Mammary epithelial cell (primary cell): ENCODE results near the gene SH3BP2.

Experiments
- CTCF ChIP-seq, 2 donors: IDR thresholded peaks in 1 of 2; conservative IDR thresholded peaks in 1 of 2; 2 replicates each; pipeline ENCODE4 v1.5.1; 2011 to 2012; ENCODE audit warnings: inconsistent platforms in 2 of 2, low read length in 2 of 2, mild to moderate bottlenecking in 2 of 2, control low read depth in 1 of 2, low read depth in 1 of 2; ENCODE audit not compliant: insufficient read depth in 1 of 2; ENCODE audit errors: extremely low read depth in 1 of 2
- EZH2 ChIP-seq: IDR thresholded peaks from 2 replicates; pipeline ENCODE4 v1.6.1; 2012; ENCODE audit warnings: low read length, inconsistent platforms, borderline replicate concordance

GRCh38 chr4:2788101-2788500, 4.8 kb upstream of the SH3BP2 start:
- TF ChIP-seq CTCF (conservative IDR thresholded peaks at IDR 0.05 in 1 of 2, IDR thresholded peaks at IDR 0.05 in 1 of 2; ENCODE audit: extremely low read depth in 1 of 2, insufficient read depth in 1 of 2, low read depth in 1 of 2, low read length in 2 of 2) (no peak), EZH2 (no peak)
